ENCODE data around the gene EYS. TPM values are rescaled to one million over a fixed set of nuclear protein-coding genes. Genes with fewer than 3 reads are reported as not detected.

EYS gene
- total and polyA plus RNA-seq, 2 of the 8 experiments (the other 6 are each of a cell fraction or from before 2014, with no cell fraction given), result 0.05 to 0.13 TPM

DNA sequence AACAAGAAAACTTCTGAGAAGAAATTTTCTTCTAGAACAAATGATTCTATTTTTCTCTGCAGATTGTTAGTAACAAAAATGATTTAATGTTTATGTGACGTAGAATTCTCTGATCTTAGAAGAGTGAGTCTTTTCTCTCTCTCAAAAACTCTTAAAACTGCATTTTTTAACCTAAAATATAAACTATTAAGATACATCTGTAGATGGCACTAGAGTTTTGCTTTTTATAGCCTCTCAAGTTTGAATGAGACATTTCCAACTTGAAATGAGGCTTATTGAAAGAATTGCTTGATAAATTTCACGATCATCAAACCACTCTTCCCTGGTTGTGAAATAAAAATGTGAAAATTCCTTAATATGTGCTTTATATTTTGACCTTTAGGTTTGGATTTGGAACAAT, 2017.6 kb downstream of the EYS start:
- ChIA-PET CTCF (ENCODE audit: partially characterized antibody) (interaction anchor here (1.2 to 1.5 kb wide), 2 partner anchors 10 to 91 kb away, joined by 4 to 5 read pairs; no protein-coding TSS in a partner anchor), POLR2A (ENCODE audit: partially characterized antibody) (interaction anchor here (1.4 to 1.8 kb wide), 2 partner anchors 53 to 116 kb away, joined by 5 read pairs; no protein-coding TSS in a partner anchor)
- no peak overlapping the region for H2BK120ac ChIP-seq (replicated peaks; ENCODE audit: low read depth, low read length)
- H3K79me1 ChIP-seq (ENCODE audit: low read depth, low read length), result no peaks in the 10 kb centered on the region
- no peak overlapping the region for H3K14ac ChIP-seq (ENCODE audit: insufficient read length)
- DNase-seq (ENCODE audit: low read depth in 1 of 2, low spot score in 2 of 2) (no peak), FAIRE-seq (no peak)
- no peak overlapping the region for H2AK5ac ChIP-seq (ENCODE audit: low read depth, low read length)
- H4K20me1 ChIP-seq (replicated peaks in 1 of 2; ENCODE audit: control insufficient read depth in 1 of 2, insufficient read depth in 2 of 2, low read length in 2 of 2), result peaks cover 0 to 4% of the 10 kb centered on the region in 2 experiments
- H3K23me2 ChIP-seq (ENCODE audit: low read depth, low read length), result no peaks in the 10 kb centered on the region
- H3K4ac ChIP-seq (replicated peaks; ENCODE audit: insufficient read length, low read depth, low read length), result no peak overlapping the region
- H2AFZ ChIP-seq (ENCODE audit: low read length), result no peak overlapping the region
- WGBS, 2 experiments (ENCODE audit: extremely low coverage in 1 of 2, insufficient coverage in 1 of 2, insufficient read length in 1 of 2, insufficient replicate concordance in 2 of 2, low coverage in 1 of 2, low lambda C conversion rate in 2 of 2, missing lambda C conversion rate in 1 of 2), result 95% methylated on average over 2 of the region's 2 CpGs; no CpG with 5 or more reads in 1 of the 2 experiments
- no peak overlapping the region for H4K5ac ChIP-seq (ENCODE audit: insufficient read length, low read depth, low read length)
- H3K27ac ChIP-seq (ENCODE audit: low read depth, low read length), result no peak overlapping the region
- H3K4me2 ChIP-seq (ENCODE audit: insufficient read depth in 1 of 2, low read depth in 2 of 2, low read length in 2 of 2), result no peak overlapping the region
- peaks cover under 1 to 22% (median 12%) of the 10 kb centered on the region in 4 experiments; a peak in 7 of 8 replicates for H3K36me3 ChIP-seq (ENCODE audit: control insufficient read depth in 2 of 4, insufficient read depth in 4 of 4, low read length in 3 of 4)
- H3K4me1 ChIP-seq (replicated peaks in 1 of 4; ENCODE audit: control insufficient read depth in 3 of 4, insufficient read depth in 4 of 4, low read length in 3 of 4), result no peaks in the 10 kb centered on the region
- no peak overlapping the region for H2BK12ac ChIP-seq (ENCODE audit: low read depth, low read length)
- no peak overlapping the region for H3K23ac ChIP-seq (ENCODE audit: insufficient read length)
- no peak overlapping the region for H3K9ac ChIP-seq (replicated peaks in 1 of 4; ENCODE audit: extremely low read depth in 1 of 4, low read depth in 3 of 4, low read length in 3 of 4)
- no peak overlapping the region for H3K18ac ChIP-seq (ENCODE audit: extremely low read depth, low read length)
- peaks cover 2 to 4% of the 10 kb centered on the region in 2 experiments; a peak in 2 of 4 replicates for H3K9me3 ChIP-seq (ENCODE audit: insufficient read depth in 2 of 2, low read depth in 1 of 2, low read length in 1 of 2)
- H3K4me3 ChIP-seq (ENCODE audit: extremely low read depth in 1 of 4, insufficient read depth in 2 of 4, low read depth in 3 of 4, low read length in 4 of 4), result no peak overlapping the region
- H2BK15ac ChIP-seq (ENCODE audit: low read length), result no peak overlapping the region
- H2BK5ac ChIP-seq (ENCODE audit: low read depth, low read length), result no peak overlapping the region
- H4K8ac ChIP-seq (ENCODE audit: extremely low read depth, insufficient read depth, low read length), result no peak overlapping the region
- no peak overlapping the region for H3K56ac ChIP-seq (replicated peaks; ENCODE audit: insufficient read length, low read depth, low read length)
- H3K27me3 ChIP-seq (replicated peaks in 1 of 4; ENCODE audit: control insufficient read depth in 3 of 4, extremely low read depth in 1 of 4, insufficient read depth in 3 of 4, low read length in 3 of 4), result no peaks in the 10 kb centered on the region
- H2BK20ac ChIP-seq (ENCODE audit: low read length), result no peak overlapping the region
- H3K79me2 ChIP-seq (ENCODE audit: control insufficient read depth in 1 of 2, insufficient read depth in 2 of 2, low read length in 2 of 2), result peaks cover 0 to 28% of the 10 kb centered on the region in 2 experiments; a peak in 2 of 4 replicates
- no peak overlapping the region for H4K91ac ChIP-seq (replicated peaks; ENCODE audit: insufficient read length, low read length)
- no peak for TF ChIP-seq JUN (IDR thresholded peaks at IDR 0.05; ENCODE audit: low read depth, low read length)
- no peak for TF ChIP-seq RAD21 (IDR thresholded peaks at IDR 0.05 in 1 of 2, conservative IDR thresholded peaks at IDR 0.05 in 1 of 2; ENCODE audit: low read depth in 2 of 2, low read length in 2 of 2)
- TF ChIP-seq, protein P1, sequence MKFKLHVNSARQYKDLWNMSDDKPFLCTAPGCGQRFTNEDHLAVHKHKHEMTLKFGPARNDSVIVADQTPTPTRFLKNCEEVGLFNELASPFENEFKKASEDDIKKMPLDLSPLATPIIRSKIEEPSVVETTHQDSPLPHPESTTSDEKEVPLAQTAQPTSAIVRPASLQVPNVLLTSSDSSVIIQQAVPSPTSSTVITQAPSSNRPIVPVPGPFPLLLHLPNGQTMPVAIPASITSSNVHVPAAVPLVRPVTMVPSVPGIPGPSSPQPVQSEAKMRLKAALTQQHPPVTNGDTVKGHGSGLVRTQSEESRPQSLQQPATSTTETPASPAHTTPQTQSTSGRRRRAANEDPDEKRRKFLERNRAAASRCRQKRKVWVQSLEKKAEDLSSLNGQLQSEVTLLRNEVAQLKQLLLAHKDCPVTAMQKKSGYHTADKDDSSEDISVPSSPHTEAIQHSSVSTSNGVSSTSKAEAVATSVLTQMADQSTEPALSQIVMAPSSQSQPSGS (IDR thresholded peaks at IDR 0.05; ENCODE audit: low read length), result no peak
- no peak for TF ChIP-seq SP2 (IDR thresholded peaks at IDR 0.05; ENCODE audit: low read length)
- TF ChIP-seq CHD1 (IDR thresholded peaks at IDR 0.05; ENCODE audit: low read depth, low read length), result no peak
- TF ChIP-seq RFX5 (IDR thresholded peaks at IDR 0.05; ENCODE audit: borderline replicate concordance, low read depth, low read length), result no peak
- TF ChIP-seq HDAC2 (IDR thresholded peaks at IDR 0.05; ENCODE audit: borderline replicate concordance in 1 of 2, low read depth in 2 of 2, low read length in 2 of 2), result no peak
- no peak for TF ChIP-seq EP300 (IDR thresholded peaks at IDR 0.05; ENCODE audit: borderline replicate concordance in 1 of 2, low read depth in 2 of 2, low read length in 2 of 2)
- TF ChIP-seq MAFK (IDR thresholded peaks at IDR 0.05; ENCODE audit: low read depth, low read length), result no peak
- no peak for TF ChIP-seq CBX8 (IDR thresholded peaks at IDR 0.05; ENCODE audit: borderline replicate concordance, low read depth, low read length)
- TF ChIP-seq TAF1 (IDR thresholded peaks at IDR 0.05; ENCODE audit: low read depth, low read length), result no peak
- TF ChIP-seq POLR2A (IDR thresholded peaks at IDR 0.05; ENCODE audit: control extremely low read depth in 1 of 2, low read depth in 2 of 2, low read length in 2 of 2), result no peak

Data from H1 (cell line).